D721Med (cell line): ENCODE results near the gene SDK1.

ENCODE experiments used
- DNase-seq: peaks from one replicate; pipeline ENCODE4 v3.0.0; 2011; ENCODE audit warnings: low spot score; ENCODE audit not compliant: insufficient read length
- FAIRE-seq: peaks from 2 replicates; lab custom pipeline; 2011; peaks lifted over from hg19 to GRCh38; lab: Jason Lieb, UNC
- TF ChIP-seq, protein P1 (sequence below): IDR thresholded peaks from 2 replicates; pipeline ENCODE4 v1.5.1; 2012; ENCODE audit warnings: mild to moderate bottlenecking, control low read depth; ENCODE audit not compliant: insufficient read depth; ENCODE audit errors: missing control alignments

Gene SDK1

DNA sequence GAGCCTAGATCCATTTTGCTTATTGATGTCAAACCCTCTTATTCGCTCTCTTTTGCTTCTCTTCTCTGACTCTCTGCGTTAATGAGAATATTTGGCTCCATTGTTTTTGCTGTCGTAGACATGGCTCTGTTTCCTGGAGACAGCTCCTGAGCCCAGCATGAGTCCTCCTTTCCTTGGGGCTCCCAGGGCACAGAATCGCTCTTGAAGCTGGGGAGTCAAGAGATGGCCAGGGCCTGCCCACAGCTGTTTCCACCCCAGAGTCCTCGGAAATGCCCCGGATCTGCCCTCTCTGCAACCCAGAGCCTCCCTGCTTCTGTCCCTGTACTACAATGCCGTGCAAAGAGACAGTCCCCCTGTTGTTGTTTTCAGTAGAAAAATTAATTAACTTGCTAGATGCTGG, 814.4 kb downstream of the SDK1 start:
- no peak for FAIRE-seq
- DNase-seq: no peak
- TF ChIP-seq, protein P1, sequence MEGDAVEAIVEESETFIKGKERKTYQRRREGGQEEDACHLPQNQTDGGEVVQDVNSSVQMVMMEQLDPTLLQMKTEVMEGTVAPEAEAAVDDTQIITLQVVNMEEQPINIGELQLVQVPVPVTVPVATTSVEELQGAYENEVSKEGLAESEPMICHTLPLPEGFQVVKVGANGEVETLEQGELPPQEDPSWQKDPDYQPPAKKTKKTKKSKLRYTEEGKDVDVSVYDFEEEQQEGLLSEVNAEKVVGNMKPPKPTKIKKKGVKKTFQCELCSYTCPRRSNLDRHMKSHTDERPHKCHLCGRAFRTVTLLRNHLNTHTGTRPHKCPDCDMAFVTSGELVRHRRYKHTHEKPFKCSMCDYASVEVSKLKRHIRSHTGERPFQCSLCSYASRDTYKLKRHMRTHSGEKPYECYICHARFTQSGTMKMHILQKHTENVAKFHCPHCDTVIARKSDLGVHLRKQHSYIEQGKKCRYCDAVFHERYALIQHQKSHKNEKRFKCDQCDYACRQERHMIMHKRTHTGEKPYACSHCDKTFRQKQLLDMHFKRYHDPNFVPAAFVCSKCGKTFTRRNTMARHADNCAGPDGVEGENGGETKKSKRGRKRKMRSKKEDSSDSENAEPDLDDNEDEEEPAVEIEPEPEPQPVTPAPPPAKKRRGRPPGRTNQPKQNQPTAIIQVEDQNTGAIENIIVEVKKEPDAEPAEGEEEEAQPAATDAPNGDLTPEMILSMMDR: no peak

DNA sequence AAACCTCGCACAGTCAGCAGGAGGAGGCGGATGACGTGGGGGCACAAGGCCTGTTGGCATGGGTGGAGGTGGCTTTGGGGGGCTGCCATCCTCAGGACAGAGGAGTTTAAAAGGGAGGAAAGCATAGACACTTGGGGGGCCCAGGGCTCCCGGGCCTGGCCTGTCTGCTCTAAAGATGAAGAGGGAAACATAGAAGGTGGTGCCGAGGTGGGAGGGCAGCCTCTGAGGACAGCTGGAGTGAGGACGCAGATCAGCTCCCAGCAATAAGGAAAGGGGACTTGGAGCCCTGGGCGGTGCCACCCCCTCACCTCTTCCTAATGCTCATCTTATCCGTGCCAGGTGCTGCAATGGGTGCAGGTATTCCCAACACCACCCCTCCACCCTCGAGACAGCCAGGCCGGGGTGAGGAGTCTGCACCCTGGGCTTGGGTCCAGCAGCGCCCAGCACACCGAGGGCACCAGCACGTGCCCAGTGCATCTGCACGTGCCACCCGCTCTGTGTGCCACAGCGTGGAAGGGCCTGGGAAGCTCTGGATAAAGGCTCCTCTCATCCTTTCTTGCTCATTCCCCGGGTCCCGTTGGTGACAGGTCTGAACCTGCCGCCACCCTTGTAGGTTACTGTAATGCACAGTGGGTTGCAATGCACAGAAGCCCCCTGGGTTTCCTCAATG, 815.0 kb downstream of the SDK1 start:
- FAIRE-seq (no peak), DNase-seq (no peak)
- TF ChIP-seq, protein P1: no peak

DNA sequence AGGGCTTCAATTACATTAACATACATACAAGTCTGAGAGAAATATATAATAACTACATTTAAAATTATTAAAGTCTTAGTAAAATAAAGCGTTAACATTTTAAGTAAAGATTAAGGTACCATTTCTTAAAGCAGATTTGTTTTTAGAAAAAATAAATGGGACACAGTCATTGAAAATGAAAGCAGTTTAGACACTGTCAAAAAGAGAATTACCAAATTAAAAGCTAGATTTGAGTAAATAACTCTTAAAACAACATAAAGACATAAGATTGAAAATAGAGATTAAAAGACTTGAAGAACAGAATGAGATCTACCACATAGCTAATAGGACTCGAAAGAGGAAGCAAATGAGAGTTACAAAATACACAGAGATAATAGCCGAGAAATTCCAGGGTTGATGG, 818.8 kb downstream of the SDK1 start:
- TF ChIP-seq, protein P1: no peak
- no peak for FAIRE-seq

DNA sequence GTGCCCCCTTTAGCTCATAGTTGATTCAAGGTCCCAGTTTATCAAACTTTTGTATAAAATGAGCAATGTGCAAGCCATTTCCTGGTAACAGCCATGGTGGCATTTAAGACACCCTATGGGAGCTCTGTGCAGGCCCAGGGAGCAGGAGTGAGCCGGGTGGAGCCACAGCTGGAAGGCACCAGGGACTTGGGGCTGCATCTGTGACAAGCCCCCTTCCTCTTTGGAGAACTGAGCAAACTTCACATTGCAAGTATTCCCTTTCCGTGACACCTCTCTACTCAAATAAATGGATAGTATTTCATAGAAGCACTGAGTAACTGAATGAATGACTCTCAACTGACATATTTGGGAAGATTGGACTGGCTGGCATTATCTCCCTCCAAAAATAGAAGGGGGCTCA, 822.3 kb downstream of the SDK1 start:
- no peak for FAIRE-seq
- no peak for DNase-seq
- TF ChIP-seq, protein P1: no peak

More for the DNA sequence above, 818.8 kb downstream of the SDK1 start:
- DNase-seq: no peak

DNA sequence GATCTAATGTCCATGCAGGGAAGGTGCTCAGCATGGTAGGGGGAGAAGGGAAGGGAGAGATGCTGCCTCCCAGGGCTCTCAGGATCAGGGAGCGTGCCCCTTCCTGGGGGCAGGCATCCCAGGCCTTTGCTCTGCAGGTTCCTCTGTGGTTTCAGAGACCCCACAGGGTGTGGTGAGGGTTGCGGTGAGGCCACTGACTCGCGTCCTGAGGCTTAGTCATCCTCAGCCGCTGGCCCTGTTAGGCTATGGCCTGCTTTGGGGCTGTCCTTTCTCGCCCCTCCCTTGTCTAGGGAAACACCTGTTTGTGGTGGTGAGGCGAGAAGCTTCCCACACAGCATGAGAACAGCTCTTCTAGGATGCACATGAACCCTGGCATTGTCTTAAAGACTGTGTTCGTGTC, 822.8 kb downstream of the SDK1 start:
- TF ChIP-seq, protein P1: no peak
- DNase-seq (no peak), FAIRE-seq (no peak)

DNA sequence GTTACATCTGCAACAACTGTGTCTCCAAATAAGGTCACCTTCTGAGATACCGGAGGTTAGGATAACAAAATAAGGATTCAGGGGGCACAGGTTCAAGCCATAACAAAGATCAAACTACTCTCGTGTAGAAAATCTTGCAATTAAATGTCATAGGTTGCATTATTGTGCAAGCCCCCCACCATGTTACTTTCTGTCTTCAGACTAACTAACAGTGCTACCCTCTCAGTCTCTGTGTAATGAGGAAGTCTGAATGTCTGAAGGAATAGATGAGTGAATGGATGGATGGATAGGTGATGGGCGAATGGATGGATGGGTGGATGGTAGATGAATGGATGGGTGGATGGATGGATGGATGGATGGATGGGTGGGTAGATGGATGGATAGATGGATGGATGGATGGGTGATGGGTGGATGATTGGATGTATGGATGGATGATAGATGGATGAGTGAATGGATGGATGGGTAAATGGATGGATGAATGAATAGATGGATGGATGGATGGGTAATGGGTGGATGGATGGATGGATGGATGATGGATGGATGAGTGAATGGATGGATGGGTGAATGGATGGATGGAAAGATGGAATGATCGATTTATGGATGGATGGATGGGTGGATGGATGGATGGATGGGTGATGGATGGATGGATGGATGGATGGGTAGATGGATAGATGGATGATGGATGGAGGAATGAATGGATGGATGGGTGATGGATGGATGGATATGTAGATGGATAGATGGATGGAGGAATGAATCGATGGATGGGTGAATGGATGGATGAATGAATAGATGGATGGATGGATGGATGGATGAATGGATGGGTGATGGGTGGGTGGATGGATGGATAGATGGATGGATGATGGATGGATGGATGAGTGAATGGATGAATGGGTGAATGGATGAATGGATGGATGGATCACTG, 823.8 kb downstream of the SDK1 start:
- TF ChIP-seq, protein P1: no peak
- no peak for DNase-seq
- no peak for FAIRE-seq
